Renal cortical epithelial cell (primary cell): ENCODE data around the gene MAOB. TPM values are rescaled to one million over a fixed set of nuclear protein-coding genes. Genes with fewer than 3 reads are reported as not detected.
A peak's percentile ranks its signal among the peaks of the same experiment; 100 is the strongest.

ENCODE experiments used
- DNase-seq: peaks from one replicate; pipeline ENCODE4 v3.0.0-alpha.2; 2011; ENCODE audit warnings: low read depth
- total RNA-seq: library from RNA; depleted of rRNA; stranded (reverse); fragments of >200 nt; gene quantifications from 2 replicates; pipeline ENCODE4 v1.2.3, GENCODE V29; 2014

MAOB gene
- total RNA-seq, 1 donor from 2014 or later, result 21.6 TPM

- peak; percentile 92 for DNase-seq
Observed at GRCh38 chrX:43860646-43861370, 21.4 kb downstream of the MAOB start.

- DNase-seq, result no peak
Observed at GRCh38 chrX:43853225-43853828, 28.9 kb downstream of the MAOB start.

GRCh38 chrX:43850629-43851028, 31.6 kb downstream of the MAOB start:
- no peak for DNase-seq

- no peak for DNase-seq
Observed at GRCh38 chrX:43849173-43849572, 33.1 kb downstream of the MAOB start.

GRCh38 chrX:43847352-43847751, 34.9 kb downstream of the MAOB start:
- no peak for DNase-seq

- DNase-seq, result no peak
Observed at GRCh38 chrX:43846558-43846957, 35.7 kb downstream of the MAOB start.

GRCh38 chrX:43845776-43846175, 36.5 kb downstream of the MAOB start:
- DNase-seq, result no peak

GRCh38 chrX:43840265-43840664, 42.0 kb downstream of the MAOB start:
- no peak for DNase-seq

GRCh38 chrX:43836435-43837184, 45.6 kb downstream of the MAOB start:
- DNase-seq, result peak; percentile 35

- no peak for DNase-seq
Observed at GRCh38 chrX:43835559-43835958, 46.7 kb downstream of the MAOB start.

- no peak for DNase-seq
Observed at GRCh38 chrX:43827791-43828190, 54.5 kb downstream of the MAOB start.

GRCh38 chrX:43822014-43822413, 60.2 kb downstream of the MAOB start:
- DNase-seq, result peak; percentile 79

GRCh38 chrX:43817444-43817843, 64.8 kb downstream of the MAOB start:
- DNase-seq, result no peak

- no peak for DNase-seq
Observed at GRCh38 chrX:43815209-43815608, 67.0 kb downstream of the MAOB start.

- no peak for DNase-seq
Observed at GRCh38 chrX:43813898-43814297, 68.4 kb downstream of the MAOB start.

GRCh38 chrX:43813319-43813718, 68.9 kb downstream of the MAOB start:
- DNase-seq, result no peak

- peak; percentile 63 for DNase-seq
Observed at GRCh38 chrX:43809463-43809862, 72.8 kb downstream of the MAOB start.

GRCh38 chrX:43808231-43808630, 74.0 kb downstream of the MAOB start:
- DNase-seq, result peak; percentile 19

- DNase-seq, result peak; percentile 64
Observed at GRCh38 chrX:43805579-43805978, 76.7 kb downstream of the MAOB start.

GRCh38 chrX:43804021-43804420, 78.2 kb downstream of the MAOB start:
- no peak for DNase-seq

- no peak for DNase-seq
Observed at GRCh38 chrX:43785930-43786591, 96.2 kb downstream of the MAOB start.

GRCh38 chrX:43758044-43758443, 124.2 kb downstream of the MAOB start:
- DNase-seq, result no peak
